ENCODE measurements around the gene EXOC3L2.

DNA sequence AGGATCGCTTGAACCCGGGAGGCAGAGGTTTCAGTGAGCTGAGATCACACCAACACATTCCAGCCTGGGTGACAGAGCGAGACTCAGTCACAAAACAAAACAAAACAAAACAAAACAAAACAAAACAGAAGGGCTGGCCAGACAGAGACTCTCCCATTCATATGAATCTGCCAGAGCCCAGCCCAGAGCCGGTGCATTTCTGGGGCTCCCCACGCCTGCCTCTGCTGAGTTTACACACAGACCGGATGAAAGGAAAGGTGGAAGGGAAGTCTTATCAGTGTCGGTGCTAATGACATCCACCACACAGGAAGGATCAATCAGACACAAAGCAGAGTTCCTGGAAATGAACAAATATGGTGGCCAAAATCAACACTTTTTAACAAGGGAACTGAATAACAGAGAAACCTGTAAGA is 74.0 kb downstream of the EXOC3L2 start:
- no peak for TF ChIP-seq CTCF (IDR thresholded peaks at IDR 0.05 in 2 of 3, conservative IDR thresholded peaks at IDR 0.05 in 1 of 3; ENCODE audit: borderline replicate concordance in 1 of 3, insufficient read depth in 1 of 3, low read depth in 2 of 3, low read length in 2 of 3)
- no peak for TF ChIP-seq POLR2A (IDR thresholded peaks at IDR 0.05; ENCODE audit: borderline replicate concordance, extremely low read depth, insufficient read depth, insufficient read length)
- no peak for TF ChIP-seq MAX (IDR thresholded peaks at IDR 0.05)
- TF ChIP-seq EZH2 (IDR thresholded peaks at IDR 0.05), result no peak
- TF ChIP-seq RAD21 (IDR thresholded peaks at IDR 0.05; ENCODE audit: low read depth), result no peak
- no peak for TF ChIP-seq CBX3 (IDR thresholded peaks at IDR 0.05; ENCODE audit: low read depth)
- TF ChIP-seq ELF1 (IDR thresholded peaks at IDR 0.05; ENCODE audit: borderline replicate concordance, low read depth), result no peak
- TF ChIP-seq EGR1 (IDR thresholded peaks at IDR 0.05; ENCODE audit: low read depth), result no peak
- no peak for TF ChIP-seq ZFX (IDR thresholded peaks at IDR 0.05)
- TF ChIP-seq ZBTB33 (IDR thresholded peaks at IDR 0.05; ENCODE audit: extremely low read depth, insufficient replicate concordance, low read length), result no peak

All from HCT116 (cell line).